Hepatocyte (in vitro differentiated cells): ENCODE measurements around the gene OR10C1. TPM values are rescaled to one million over a fixed set of nuclear protein-coding genes. Genes with fewer than 3 reads are reported as not detected.
"Not testable (repeated sequence)": the region's sequence is repeated elsewhere in the genome, so short reads cannot be mapped to it uniquely, and the experiment has no call there.

Source experiments
- DNase-seq: peaks from one replicate; pipeline ENCODE4 v3.0.0-alpha.2; 2016; ENCODE audit warnings: low spot score
- H2AFZ ChIP-seq: fragments of 200-600 bp; sonication (generic); 2 replicates; pipeline ENCODE4 v1.6.0; 2016; ENCODE audit warnings: antibody characterized with exemption, mild to moderate bottlenecking
- H3K27ac ChIP-seq: fragments of 200-600 bp; sonication (generic); 2 replicates; pipeline ENCODE4 v1.5.1; 2016; ENCODE audit warnings: mild to moderate bottlenecking
- H3K27me3 ChIP-seq: fragments of 200-600 bp; sonication (generic); 2 replicates; pipeline ENCODE4 v1.6.1; 2016
- H3K36me3 ChIP-seq: fragments of 200-600 bp; sonication (generic); replicated peaks from 2 replicates; pipeline ENCODE4 v1.5.1; 2016; ENCODE audit warnings: low read depth; ENCODE audit not compliant: insufficient read depth
- H3K4me1 ChIP-seq: fragments of 200-600 bp; sonication (generic); 2 replicates; pipeline ENCODE4 v1.5.1; 2016; ENCODE audit warnings: mild to moderate bottlenecking, moderate library complexity; ENCODE audit not compliant: insufficient read depth
- H3K4me2 ChIP-seq: fragments of 200-600 bp; sonication (generic); 2 replicates; pipeline ENCODE4 v1.6.0; 2016
- H3K4me3 ChIP-seq: fragments of 200-600 bp; sonication (generic); 2 replicates; pipeline ENCODE4 v1.5.1; 2016; ENCODE audit warnings: mild to moderate bottlenecking
- H3K79me2 ChIP-seq: fragments of 200-600 bp; sonication (generic); 2 replicates; pipeline ENCODE4 v1.6.0; 2017; ENCODE audit warnings: mild to moderate bottlenecking
- H3K9me2 ChIP-seq: fragments of 200-600 bp; sonication (generic); replicated peaks from 2 replicates; pipeline ENCODE4 v1.6.0; 2017; ENCODE audit warnings: mild to moderate bottlenecking; ENCODE audit not compliant: insufficient read depth
- H3K9me3 ChIP-seq: fragments of 200-600 bp; sonication (generic); 2 replicates; pipeline ENCODE4 v1.5.1; 2016; ENCODE audit warnings: low read depth, mild to moderate bottlenecking
- H4K20me1 ChIP-seq: fragments of 200-600 bp; sonication (generic); 2 replicates; pipeline ENCODE4 v1.6.0; 2016; ENCODE audit warnings: mild to moderate bottlenecking; ENCODE audit not compliant: insufficient read depth, poor library complexity, severe bottlenecking
- CTCF ChIP-seq: fragments of 200-600 bp; sonication (generic); IDR thresholded peaks from 2 replicates; pipeline ENCODE4 v1.5.1; 2016; ENCODE audit warnings: antibody characterized with exemption, mild to moderate bottlenecking; ENCODE audit not compliant: poor library complexity
- EZH2 ChIP-seq: fragments of 200-600 bp; sonication (generic); IDR thresholded peaks from 2 replicates; pipeline ENCODE4 v1.6.1; 2016; ENCODE audit warnings: antibody characterized with exemption, mild to moderate bottlenecking, borderline replicate concordance
- EZH2phosphoT487 ChIP-seq: fragments of 200-600 bp; sonication (generic); IDR thresholded peaks from one replicate; pipeline ENCODE4 v1.6.1; 2018; ENCODE audit warnings: antibody characterized with exemption, mild to moderate bottlenecking, low read depth, moderate library complexity; ENCODE audit not compliant: unreplicated experiment, severe bottlenecking
- WGBS: methylation state at CpG from one replicate; pipeline ENCODE4 v1.1.6; 2016; ENCODE audit warnings: low lambda C conversion rate; ENCODE audit errors: missing lambda C conversion rate; 5-methylcytosine and 5-hydroxymethylcytosine counted together
- polyA plus RNA-seq: library from polyadenylated mRNA; unstranded; fragments of >200 nt; fragmentation: Nextera tagmentation; extraction: Ambion mirVana; gene quantifications from 2 replicates; pipeline ENCODE4 v1.2.1, GENCODE V29; 2016
- total RNA-seq: library from RNA; depleted of rRNA; stranded (reverse); fragments of >200 nt; gene quantifications from 2 replicates; pipeline ENCODE4 v1.2.3, GENCODE V29; 2014

OR10C1 gene
- total and polyA plus RNA-seq, 2 experiments from 2014 or later: not detected

- no peak for DNase-seq
- no peak for TF ChIP-seq EZH2phosphoT487
- no peak for TF ChIP-seq CTCF
- no peak for TF ChIP-seq EZH2
- H4K20me1 ChIP-seq: no peaks in the 10 kb centered on the region
- WGBS: 58% methylated on average over 1 of the region's 1 CpG
- H3K9me2 ChIP-seq: no peaks in the 10 kb centered on the region
- no peaks in the 10 kb centered on the region for H3K9me3 ChIP-seq
- H3K36me3 ChIP-seq: no peaks in the 10 kb centered on the region
- H3K79me2 ChIP-seq: no peaks in the 10 kb centered on the region
- H3K27me3 ChIP-seq: no peaks in the 10 kb centered on the region
- no peak overlapping the region for H3K4me3 ChIP-seq
- H3K27ac ChIP-seq: no peak overlapping the region
- no peak overlapping the region for H3K4me2 ChIP-seq
- H2AFZ ChIP-seq: no peak overlapping the region
- no peaks in the 10 kb centered on the region for H3K4me1 ChIP-seq
Measured at GRCh38 chr6:29425075-29425474, 14.0 kb upstream of the OR10C1 start.

- Histone ChIP-seq H3K4me1 (no peaks in the 10 kb centered on the region), H3K9me3 (no peaks in the 10 kb centered on the region), H3K4me2 (no peak overlapping the region), H3K27me3 (peaks cover 8% of the 10 kb centered on the region), H3K9me2 (no peaks in the 10 kb centered on the region), H3K36me3 (no peaks in the 10 kb centered on the region), H3K27ac (no peak overlapping the region), H3K4me3 (no peak overlapping the region), H4K20me1 (no peaks in the 10 kb centered on the region), H3K79me2 (no peaks in the 10 kb centered on the region), H2AFZ (no peak overlapping the region)
- TF ChIP-seq CTCF (no peak), EZH2 (no peak), EZH2phosphoT487 (no peak)
- no peak for DNase-seq
- WGBS: 83% methylated on average over 3 of the region's 3 CpGs
Measured at GRCh38 chr6:29426654-29427053, 12.5 kb upstream of the OR10C1 start.

- not testable (repeated sequence) for DNase-seq, H3K4me1 ChIP-seq, H3K27me3 ChIP-seq, H4K20me1 ChIP-seq, H3K36me3 ChIP-seq, H3K27ac ChIP-seq, H3K4me2 ChIP-seq, H2AFZ ChIP-seq, H3K79me2 ChIP-seq, H3K9me2 ChIP-seq, H3K4me3 ChIP-seq, H3K9me3 ChIP-seq
- 77% methylated on average over 18 of the region's 18 CpGs for WGBS
Measured at GRCh38 chr6:29436730-29437129, 2.4 kb upstream of the OR10C1 start.

- H3K4me3 ChIP-seq: no peak overlapping the region
- no peaks in the 10 kb centered on the region for H3K36me3 ChIP-seq
- H3K4me2 ChIP-seq: no peak overlapping the region
- no peak for DNase-seq
- H3K9me2 ChIP-seq: no peaks in the 10 kb centered on the region
- no peaks in the 10 kb centered on the region for H3K4me1 ChIP-seq
- no peak overlapping the region for H2AFZ ChIP-seq
- no peak overlapping the region for H3K27ac ChIP-seq
- no peak for TF ChIP-seq EZH2phosphoT487
- no peak for TF ChIP-seq CTCF
- TF ChIP-seq EZH2: no peak
- H3K79me2 ChIP-seq: no peaks in the 10 kb centered on the region
- 92% methylated on average over 1 of the region's 1 CpG for WGBS
- no peaks in the 10 kb centered on the region for H3K27me3 ChIP-seq
- H3K9me3 ChIP-seq: no peaks in the 10 kb centered on the region
- no peaks in the 10 kb centered on the region for H4K20me1 ChIP-seq
Measured at GRCh38 chr6:29442719-29443118, 3.6 kb downstream of the OR10C1 start.

- H3K79me2 ChIP-seq, H3K27ac ChIP-seq, H3K36me3 ChIP-seq, H3K27me3 ChIP-seq, H3K4me2 ChIP-seq, H4K20me1 ChIP-seq, DNase-seq, H3K9me2 ChIP-seq, H3K4me1 ChIP-seq, H3K4me3 ChIP-seq, H3K9me3 ChIP-seq, H2AFZ ChIP-seq: not testable (repeated sequence)
- WGBS: 92% methylated on average over 1 of the region's 1 CpG
Measured at GRCh38 chr6:29444031-29444430, 4.9 kb downstream of the OR10C1 start.
